ENCODE measurements around the gene NFE2. TPM values are rescaled to one million over a fixed set of nuclear protein-coding genes. Genes with fewer than 3 reads are reported as not detected.

NFE2 gene
- total RNA-seq, 1 donor from 2014 or later: 0.68 TPM

DNA sequence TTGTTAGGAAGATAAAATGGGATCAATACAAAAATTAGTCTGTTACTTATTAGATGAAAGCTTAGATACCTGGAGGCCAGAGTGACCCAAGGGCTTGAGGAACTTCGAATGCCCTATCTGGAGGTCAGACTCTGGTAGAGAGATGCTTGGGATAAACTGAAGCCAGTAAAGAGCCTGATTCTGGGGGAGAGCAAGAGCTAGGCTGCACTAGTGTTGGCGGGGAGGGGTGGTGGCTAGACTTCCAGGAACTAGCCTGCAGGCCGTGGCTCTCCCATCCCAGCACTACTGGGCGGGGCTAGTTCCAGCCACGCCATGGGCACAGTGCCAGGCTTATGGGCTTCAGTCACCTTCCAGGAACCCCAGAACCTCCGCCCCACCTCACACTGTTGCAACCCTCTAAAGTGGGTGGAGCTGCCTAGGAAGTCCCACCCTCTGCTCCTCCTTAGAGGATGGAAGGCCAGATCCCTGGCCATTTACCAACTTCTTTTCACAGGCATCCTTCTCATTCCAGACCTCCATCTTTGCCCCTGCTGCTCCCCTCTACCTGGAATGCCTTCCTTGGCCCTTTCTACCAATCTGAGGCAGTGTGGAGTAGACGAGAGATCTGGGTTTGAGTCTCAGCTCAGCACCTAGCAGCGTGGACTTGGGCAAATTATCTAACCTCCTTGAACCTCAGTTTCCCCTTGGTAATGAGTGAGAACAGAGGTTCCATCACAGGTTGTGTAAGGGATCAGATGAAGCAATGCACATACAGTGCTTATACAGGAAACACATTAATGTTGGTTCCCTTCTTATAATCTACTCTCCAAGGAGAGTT is 6.3 kb upstream of the NFE2 start:
- DNase-seq (ENCODE audit: low spot score) (peak; percentile 72), ATAC-seq (peak; percentile 36)

DNA sequence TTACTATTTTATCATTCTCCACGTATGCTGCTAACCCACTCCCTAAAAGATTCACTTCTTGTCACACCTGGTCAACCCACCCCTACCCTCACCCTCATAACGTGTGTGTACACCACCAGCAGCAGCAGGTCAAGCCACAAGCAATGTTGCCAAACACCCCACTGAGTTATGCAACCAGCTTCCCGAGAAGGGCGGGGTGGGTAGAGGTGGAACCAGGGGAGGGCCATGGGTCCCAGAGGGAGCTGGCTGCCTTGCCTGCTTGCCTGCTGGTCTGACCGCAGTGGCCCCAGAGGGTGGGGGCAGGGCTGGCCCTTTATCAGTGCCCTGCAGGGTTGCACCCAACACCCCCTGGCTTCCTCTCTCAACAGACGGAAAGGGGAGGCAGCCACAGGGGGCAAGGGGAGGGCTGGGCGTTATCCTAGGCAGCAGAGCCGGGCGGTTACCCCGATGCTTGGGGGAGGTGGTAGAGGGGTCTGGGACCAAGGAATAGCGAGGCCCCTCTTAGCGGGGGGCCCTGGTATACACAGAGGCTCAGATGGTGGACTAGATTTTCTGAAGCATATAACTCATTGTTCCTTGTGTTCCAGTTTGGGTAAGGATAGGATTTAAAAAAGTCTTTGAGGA is 3.5 kb upstream of the NFE2 start:
- ATAC-seq (peak; percentile 95), DNase-seq (ENCODE audit: low spot score) (peak; percentile 87)

DNA sequence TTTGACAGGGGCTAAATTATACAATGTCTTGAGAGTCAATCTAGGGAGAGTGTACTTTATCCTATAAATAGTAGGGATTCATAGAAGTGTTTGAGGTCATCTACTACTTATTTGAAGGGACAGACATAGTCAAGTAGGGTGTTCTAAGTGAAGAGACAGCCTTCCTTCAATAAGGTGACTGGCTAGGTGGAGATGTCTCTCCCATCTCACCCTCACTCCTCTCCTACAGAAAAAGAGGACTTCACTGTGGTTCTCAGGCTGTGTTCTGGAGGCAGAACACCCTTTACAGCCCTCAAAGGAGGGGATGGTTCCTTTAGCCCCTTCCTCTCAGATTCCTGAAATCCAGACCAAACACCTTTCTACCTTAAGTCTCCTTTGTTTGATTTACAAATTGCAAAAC is 2.8 kb upstream of the NFE2 start:
- DNase-seq (ENCODE audit: low spot score) (no peak), ATAC-seq (no peak)

DNA sequence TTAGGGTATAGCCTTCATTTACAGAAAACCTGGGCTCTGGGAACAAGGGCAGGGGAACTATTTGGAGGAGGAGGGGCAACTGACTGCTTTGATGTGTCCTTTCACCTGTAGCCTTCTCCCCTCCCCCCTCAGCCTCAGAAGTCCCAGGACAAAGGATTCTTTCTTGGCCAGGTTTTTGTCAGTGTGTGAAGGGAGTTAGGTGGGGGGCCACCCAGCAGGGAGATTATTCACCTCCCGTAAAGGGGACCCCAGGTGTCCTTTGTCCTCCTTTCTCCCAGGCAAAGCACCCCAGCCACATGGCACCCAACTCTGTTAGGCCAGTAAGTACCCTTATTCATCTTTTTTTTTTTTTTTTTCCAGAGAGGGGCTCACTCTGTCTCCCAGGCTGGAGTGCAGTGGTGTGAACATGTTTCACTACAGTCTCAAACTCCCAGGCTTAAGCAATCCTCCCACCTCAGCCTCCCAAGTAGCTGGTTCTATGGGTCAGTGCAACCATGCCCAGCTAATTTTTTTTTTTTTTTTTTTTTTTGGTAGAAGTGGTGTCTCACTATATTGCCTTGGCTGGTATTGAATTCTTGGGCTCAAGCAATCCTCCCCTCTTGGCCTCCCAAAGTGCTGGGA is 723 bp upstream of the NFE2 start:
- DNase-seq (ENCODE audit: low spot score) (no peak), ATAC-seq (no peak)

DNA sequence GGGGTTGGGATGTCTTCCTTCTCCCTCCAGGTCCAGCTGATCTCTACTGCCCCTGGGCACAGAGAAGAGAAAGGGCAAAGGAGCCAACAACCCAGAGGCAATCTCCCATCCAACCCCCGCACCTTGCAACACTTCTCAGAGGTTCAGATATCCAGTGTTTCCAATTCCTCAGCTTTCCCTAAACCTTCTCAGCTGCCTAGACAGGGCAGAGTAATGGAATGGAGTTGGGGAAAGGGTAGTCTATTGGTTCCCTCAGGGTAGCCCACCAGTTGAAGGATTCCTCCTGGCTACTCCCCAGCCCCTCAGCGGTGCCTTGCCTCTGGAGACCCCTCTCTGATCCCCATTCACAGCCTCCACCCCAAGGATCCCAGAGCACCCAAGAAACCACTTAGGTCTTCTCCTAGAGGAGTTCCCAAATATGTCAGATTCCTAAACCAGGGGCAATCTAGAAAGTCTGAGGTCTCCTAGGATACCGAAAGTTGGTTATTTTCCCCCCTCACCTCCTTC is 537 bp downstream of the NFE2 start:
- DNase-seq (ENCODE audit: low spot score) (no peak), ATAC-seq (no peak)

GRCh38 chr12:54299515-54300224 is 1.1 kb downstream of the NFE2 start:
- ATAC-seq (no peak), DNase-seq (ENCODE audit: low spot score) (no peak)

DNA sequence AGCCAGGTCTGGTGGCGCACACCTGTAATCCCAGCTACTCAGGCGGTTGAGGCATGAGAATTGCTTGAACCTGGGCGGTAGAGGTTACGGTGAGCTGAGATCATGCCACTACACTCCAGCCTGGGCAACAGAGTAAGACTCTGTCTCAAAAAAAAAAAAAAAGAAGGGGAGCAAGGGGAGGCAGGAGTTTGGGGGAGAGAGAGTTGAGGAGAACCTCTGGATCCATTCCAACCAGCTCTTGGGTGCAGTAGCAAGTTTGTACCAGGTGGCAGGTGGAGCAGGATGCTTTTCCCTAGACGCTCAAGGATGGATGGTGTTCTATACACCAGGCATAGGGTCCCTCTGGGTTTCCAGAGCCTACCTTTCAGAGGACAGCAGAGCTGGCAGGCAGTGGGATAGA is 1.9 kb downstream of the NFE2 start:
- DNase-seq (ENCODE audit: low spot score): peak; percentile 31
- ATAC-seq: no peak

DNA sequence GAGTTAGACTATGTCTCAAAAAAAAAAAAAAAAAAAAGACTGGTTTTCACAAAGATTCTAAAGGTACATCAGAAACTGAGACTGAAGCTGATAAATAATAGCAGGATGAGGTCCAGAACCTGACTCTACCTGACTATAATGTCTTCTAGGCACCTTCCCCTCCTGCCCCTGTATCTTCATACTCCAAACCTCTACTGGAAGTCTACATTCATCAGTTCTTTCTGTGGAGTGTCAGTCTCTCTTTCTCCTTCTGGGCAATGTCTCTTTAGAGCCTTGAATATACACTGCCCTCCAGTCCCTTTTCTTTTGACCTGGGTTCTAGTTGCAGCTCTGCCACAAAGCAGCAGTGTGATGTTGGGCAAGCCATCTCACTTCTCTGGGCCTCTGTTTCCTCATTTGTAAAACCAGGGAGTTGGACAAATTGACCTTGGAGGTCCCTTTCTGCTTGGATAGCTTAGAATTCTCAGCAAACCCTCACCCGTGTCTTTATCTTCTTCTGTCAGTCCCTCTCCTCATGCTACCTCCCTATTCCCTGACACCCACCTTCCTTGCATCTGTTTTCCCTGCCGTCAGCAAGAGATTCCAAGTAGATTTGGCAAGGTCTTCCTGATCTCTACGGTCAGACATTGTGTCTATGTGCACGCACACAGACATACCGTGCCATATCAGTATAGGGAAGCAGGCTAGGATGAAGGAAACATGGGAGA is 4.3 kb downstream of the NFE2 start:
- ATAC-seq: no peak
- no peak for DNase-seq (ENCODE audit: low spot score)

GRCh38 chr12:54294953-54295566 is 5.8 kb downstream of the NFE2 start:
- no peak for ATAC-seq
- DNase-seq (ENCODE audit: low spot score): no peak

- ATAC-seq: peak; percentile 97
- peak; percentile 74 for DNase-seq (ENCODE audit: low spot score)
Measured at GRCh38 chr12:54294152-54294952, 6.5 kb downstream of the NFE2 start.

- ATAC-seq (no peak), DNase-seq (ENCODE audit: low spot score) (peak; percentile 42)
Measured at GRCh38 chr12:54292931-54293241, 7.9 kb downstream of the NFE2 start.

DNA sequence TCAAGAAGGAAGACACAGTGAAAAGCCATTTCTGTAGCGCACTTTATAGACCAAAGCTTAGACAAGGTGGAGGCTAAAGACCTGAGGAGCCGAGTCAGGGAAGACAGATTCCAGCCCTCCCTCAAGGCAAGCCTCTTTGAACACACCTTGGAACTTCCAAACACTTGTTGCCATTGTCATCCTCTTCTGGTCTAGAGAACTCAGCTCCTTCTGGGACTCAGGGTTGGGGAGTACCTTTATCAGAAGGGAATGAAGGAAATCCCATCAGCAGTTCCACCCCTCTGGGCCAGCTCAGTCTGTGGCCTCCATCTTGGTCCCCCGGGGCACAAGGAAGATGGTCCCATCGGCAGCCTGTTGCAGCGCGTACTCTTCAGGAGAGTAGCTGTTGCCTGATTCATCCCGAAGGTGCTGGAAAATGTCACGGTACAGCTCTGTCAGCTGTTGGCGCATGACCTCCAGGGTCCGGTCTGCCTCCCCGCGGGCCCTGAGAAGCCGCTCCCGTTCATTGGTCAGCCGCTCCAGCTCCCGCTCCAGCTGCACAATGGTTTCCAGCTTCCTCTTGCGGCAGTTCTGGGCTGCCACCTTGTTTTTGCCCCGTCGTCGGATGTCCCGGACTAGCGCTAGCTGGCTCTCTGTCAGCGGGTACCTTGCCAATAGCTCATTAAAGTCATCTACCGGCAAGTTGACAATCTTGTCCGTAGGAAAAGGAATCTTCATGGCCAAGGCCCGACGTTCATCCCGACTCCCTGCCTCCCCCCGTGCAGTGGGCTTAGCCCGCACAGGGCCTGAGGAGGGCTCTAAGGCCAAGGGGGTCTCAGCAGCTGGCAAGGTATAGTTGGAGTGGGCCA is 8.5 kb downstream of the NFE2 start:
- ATAC-seq (no peak), DNase-seq (ENCODE audit: low spot score) (peak; percentile 42)

DNA sequence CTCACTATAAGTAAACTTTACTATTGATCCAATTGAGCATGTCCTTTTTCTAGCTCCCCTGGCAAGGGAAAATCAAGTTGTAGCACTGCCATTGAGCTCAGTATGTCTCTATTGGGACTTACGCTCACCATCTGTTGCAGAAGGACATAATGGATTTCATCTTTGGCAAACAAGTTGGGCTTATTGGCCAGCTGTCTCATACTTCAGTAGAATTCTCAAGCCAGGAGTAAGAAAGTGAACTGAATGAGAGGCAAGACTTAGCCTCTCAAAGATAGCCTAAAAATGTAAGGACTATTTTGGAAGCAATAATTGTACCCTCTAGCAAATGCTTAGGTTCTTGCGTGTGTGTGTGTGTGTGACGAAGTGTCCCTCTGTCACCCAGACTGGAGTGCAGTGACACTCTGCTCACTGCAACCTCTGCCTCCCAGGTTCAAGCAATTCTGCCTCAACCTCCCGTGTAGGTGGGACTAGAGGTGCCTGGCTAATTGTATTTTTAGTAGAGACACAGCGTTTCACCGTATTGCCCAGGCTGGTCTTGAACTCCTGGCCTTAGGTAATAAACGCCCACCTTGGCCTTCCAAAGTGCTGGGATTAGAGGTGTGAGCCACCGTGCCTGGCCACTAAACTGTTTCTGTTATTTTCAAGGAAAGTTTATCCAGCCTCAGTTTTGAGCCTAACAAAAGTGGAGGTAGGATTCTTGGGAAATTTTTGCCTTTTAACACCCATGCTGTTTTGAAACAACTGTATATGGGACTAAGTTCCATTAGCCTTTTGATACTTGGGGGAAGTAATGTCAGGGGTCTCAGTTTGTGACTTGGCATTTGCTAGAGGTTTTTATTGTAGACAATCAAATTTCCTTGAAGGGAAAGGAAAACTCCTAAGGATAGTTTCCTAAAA is 13.3 kb downstream of the NFE2 start:
- no peak for ATAC-seq
- no peak for DNase-seq (ENCODE audit: low spot score)

GRCh38 chr12:54286042-54287030 is 14.5 kb downstream of the NFE2 start:
- DNase-seq (ENCODE audit: low spot score): no peak
- no peak for ATAC-seq

GRCh38 chr12:54285150-54286041 is 15.4 kb downstream of the NFE2 start:
- DNase-seq (ENCODE audit: low spot score) (no peak), ATAC-seq (no peak)

Data from left lobe of liver (tissue), 2 donors.